ENCODE data around the gene RNF43.
"Not testable (repeated sequence)": the region's sequence is repeated elsewhere in the genome, so short reads cannot be mapped to it uniquely, and the experiment has no call there.

RNF43 gene

DNA sequence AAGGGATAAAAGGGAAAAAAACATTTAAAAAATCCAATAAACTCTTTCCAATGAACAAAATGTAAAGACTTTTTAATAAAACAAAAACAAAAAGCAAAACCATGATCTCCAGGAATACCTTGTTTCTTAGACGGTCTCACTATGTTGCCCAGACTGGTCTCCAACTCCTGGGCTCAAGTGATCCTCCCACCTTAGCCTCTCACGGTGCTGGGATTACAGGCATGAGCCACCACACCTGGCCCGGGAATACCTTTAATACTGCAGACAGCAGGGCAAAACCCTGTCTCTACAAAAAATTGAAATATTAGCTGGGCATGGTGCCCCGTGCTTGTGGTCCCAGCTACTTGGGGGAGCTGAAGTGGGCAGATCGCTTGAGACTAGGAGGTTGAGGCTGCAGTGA, 7.9 kb downstream of the RNF43 start:
- no peak for DNase-seq (ENCODE audit: low spot score)

DNA sequence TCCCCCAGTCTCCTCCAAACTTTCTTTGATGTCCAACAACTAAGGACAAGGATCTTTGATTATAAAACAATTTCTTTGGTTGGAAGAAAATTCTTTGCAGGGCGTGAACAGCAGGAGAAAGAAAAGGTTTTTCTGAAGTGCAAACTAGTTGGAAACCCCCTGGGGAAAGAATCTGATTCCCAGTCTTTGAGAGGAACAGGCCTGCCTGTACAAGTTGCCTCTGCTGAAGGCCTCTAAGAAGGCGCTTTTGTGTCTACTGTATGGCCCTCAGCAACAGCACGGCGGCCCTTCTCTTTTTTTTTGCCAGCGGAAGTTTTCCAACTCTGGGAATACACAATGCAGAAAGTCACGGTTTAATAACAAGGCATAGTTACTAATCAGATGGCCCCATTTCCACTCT, 14.0 kb downstream of the RNF43 start:
- no peak for DNase-seq (ENCODE audit: low spot score)

DNA sequence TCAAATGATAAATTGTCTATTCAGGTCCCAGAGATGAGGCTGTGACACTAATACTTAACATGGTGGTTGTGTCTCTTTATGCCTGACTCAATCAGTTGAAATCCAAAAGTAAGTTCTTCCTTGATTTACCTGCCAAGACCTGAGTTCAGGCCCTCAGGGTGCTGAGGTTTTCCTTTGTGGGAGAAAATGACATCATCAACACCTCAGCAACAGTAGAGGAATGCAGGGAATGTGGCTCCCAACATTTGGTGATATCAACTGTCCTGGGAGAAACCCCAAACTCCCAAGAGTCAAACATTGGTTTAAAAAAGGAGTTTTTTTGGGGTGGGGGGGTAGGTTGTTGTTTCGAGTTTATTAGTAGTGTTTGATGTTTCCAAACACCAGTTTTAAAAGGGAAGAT, 14.7 kb downstream of the RNF43 start:
- peak; percentile 57 for DNase-seq (ENCODE audit: low spot score)

DNA sequence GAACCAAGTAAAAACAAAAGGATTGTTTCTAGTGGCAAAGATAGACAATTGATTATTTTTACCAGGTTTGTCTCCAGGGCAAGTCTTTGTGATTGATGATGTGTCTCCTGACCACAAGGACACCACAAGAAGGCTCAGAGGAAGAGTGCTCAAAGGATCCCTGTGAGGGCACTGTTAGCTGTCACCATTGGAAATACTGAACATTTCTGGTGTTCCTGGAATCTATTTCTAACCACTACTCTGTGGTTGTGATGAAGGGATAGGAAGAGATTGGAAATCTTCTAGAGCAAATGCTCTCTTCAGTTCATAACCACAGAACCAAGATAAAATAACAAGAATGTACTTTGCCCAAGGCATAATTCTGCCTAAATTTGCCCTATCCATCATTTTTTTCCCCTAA, 15.3 kb downstream of the RNF43 start:
- peak; percentile 81 for DNase-seq (ENCODE audit: low spot score)

DNA sequence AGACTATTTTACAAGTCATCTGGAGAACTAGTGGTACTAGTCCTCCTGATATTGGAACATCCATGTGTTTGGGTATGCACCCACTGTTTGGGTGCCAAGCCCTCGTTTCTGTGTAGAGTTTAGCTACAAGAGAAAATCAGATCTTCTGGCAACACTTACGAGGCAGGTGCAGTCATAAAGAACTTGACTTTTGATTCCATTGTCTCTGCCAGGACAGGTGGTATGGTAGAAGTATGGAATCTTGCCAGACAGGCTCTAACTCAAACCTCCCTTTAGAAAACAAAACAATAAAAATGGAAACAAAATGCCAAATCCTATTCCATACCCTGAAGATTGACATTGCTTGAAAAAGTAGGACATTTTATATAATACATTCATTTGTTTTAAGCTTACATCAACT, 16.0 kb downstream of the RNF43 start:
- DNase-seq (ENCODE audit: low spot score) = no peak

DNA sequence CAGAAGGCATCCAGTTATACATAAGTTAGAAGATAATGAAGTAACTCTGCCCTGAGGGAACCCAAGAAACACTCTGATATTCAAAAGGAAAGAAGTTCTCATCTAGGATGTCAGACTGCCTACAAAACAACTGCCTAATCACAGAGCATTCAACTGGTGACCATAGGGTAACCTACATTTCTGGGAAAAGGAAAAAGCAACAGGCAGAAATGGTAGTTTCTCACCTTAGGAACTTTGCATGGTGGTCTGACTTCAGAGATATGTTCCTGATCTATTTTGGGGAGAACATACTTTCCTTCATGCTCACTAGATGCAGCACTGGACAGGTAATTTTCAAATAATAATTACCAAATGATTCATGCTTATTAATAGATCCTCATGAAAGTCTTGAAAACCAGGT, 16.5 kb downstream of the RNF43 start:
- no peak for DNase-seq (ENCODE audit: low spot score)

DNA sequence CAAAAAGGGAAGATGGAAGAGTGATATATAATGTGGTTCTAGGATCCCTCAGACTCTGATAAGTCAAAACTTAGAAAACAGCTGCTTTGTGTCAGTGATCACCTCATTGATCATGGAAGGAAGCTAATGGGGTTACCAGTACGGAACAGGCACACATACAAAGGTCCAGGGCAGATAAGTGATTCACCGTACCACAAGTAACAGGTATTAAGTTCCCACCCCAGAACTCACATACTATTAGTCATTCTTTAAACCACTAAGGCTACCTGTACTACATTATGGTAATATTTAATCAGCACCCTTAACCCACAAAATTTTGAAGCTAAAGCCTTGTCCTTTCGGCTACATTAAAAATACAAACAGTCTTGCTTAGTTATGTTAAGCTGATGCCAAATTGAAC, 17.4 kb downstream of the RNF43 start:
- peak; percentile 79 for DNase-seq (ENCODE audit: low spot score)

DNA sequence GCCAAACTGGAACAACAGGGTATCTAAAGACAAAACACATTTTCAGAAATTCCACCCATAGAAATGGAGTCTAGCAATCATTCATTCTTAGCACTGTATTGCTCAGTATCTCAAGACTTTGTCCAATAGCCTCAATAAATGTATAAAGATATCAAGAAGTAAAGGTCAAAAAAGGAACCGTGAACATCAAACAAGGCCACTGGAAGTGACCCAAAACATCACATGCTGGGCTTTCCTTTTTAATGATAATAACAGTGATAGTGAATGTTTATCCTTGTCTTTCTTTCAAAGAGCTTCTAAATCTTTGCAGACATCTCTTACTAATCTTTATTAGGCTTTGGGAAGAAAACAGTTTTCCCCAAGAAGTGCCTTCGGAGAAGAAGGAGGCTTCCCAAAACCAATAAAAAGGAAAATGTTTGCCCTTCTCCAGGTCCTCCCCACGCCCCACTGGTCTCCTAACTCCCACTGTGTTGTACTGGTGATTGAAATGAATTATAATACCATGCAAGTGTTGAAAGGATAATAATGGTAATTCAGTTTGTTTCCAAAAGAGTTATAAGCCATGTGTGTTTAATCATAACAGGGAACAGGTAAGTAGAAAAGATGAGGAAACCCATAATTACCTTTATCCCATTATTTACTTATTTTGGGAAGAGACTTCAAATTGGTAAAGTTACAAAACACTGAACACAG, 18.6 kb downstream of the RNF43 start:
- DNase-seq (ENCODE audit: low spot score) = no peak

DNA sequence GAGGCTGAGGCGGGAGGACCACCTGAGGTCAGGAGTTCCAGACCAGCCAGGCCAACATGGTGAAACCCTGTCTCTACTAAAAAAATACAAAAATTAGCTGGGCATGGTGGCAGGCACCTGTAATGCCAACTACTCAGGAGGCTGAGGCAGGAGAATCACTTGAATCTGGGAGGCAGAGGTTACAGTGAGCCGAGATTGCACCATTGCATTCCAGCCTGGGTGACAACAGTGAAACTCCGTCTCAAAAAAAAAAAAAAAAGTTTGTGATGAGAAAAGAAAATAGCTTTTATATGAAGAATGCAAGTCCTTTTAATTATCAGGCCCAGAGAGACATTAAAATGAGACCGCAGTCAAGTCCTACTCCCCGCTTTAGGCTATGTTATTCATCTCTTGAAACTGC, 19.9 kb downstream of the RNF43 start:
- not testable (repeated sequence) for DNase-seq (ENCODE audit: low spot score)

DNA sequence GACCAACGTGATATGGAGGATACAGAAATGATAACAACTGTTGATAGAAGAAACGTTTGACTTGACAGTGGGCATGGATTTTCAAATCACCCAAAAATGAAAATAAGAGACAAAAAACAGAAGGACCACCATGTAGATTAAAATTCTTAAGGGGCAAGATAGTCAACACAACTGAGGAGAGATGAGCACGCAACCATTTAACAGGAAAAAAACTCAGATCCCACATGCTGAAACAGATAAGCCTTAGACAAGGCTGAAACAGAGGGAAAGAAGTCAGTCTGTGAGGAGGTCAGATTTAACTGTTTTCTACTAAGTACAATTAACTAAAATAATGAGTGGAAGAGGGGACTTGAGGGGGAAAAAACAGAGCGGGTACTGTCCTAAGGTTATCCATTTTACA, 21.2 kb downstream of the RNF43 start:
- no peak for DNase-seq (ENCODE audit: low spot score)

DNA sequence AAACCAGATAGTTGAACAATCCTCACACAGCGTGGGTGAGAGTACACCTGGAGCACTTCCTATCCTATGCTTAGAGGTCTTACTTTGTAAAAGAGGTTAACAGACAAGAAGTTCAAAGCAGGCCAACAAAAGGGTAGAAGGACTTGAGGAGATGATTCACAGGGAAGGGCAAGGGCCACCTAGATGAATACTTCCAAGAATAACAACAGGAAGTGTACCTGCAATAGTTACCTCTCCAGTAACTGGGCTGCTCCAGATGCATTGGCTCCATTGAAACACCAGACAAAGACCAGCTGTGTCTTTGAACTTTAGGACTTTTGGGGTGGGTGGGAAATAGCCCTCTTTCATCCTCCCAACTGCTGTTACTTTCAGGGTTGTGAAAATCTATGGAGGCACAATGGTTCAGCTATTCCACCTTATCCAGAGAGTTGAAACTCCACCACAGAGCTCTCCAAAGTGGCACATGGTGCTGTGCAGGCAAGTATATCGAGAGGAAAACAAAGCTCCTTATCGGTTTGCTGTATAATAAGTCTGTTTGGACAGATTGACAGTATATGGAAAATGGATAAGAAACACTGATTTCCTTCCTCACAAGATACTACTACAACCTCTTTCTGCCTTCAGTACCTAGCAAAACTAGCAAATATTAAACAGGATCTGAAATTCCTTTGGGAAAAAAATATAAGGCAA, 22.7 kb downstream of the RNF43 start:
- DNase-seq (ENCODE audit: low spot score) = peak; percentile 89

DNA sequence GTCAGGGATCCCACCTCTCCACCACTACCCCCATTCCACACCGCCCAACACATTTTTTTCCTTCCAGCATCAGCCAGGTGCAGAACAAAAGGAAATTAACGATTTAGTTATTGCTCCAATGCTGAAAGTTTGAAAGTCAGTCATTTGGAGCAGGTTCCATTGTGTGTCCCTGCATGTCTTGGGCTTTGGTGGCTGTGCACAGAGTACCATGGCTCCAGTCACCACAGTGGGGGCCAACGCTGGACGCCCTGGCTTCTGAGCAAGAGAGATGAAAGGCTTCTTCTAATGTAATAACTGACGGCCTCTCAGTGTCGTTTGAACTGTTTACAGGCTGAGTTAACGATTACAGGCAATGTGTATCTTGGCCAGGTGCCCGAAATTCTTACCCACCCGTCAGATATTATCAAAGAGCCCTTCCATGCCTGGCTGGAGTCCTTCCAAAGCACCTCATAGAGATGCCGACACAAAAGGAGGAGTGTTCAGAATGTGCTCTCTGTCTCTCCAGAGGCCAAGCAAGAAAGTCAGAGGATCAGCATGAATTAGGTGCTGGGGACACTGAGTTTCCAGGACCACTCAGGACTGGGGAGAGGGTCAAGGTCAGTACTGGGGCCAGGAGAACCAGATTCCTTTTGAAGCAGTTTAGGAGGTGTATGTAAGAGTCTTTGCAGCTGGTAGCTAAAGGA, 25.9 kb downstream of the RNF43 start:
- peak; percentile 99 for DNase-seq (ENCODE audit: low spot score)

DNA sequence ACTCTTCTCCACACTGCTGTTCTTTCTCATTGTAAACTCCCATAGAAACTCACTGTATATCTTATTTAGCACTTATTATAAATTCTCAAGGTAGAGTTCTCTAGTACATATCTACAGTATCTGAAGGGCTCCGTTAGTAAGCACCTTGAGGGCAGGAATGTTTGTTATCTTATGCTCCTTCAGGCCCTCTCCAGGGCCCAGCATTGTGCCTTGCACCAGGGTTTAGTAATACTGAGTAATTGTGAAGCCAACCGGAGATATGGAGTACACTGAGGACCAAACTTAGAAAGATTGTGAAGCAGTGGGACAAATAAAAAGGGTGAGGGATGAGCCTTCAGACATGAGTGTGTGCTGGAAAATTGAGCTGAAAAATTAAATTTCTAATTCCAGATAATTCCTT, 26.4 kb downstream of the RNF43 start:
- DNase-seq (ENCODE audit: low spot score) = no peak

DNA sequence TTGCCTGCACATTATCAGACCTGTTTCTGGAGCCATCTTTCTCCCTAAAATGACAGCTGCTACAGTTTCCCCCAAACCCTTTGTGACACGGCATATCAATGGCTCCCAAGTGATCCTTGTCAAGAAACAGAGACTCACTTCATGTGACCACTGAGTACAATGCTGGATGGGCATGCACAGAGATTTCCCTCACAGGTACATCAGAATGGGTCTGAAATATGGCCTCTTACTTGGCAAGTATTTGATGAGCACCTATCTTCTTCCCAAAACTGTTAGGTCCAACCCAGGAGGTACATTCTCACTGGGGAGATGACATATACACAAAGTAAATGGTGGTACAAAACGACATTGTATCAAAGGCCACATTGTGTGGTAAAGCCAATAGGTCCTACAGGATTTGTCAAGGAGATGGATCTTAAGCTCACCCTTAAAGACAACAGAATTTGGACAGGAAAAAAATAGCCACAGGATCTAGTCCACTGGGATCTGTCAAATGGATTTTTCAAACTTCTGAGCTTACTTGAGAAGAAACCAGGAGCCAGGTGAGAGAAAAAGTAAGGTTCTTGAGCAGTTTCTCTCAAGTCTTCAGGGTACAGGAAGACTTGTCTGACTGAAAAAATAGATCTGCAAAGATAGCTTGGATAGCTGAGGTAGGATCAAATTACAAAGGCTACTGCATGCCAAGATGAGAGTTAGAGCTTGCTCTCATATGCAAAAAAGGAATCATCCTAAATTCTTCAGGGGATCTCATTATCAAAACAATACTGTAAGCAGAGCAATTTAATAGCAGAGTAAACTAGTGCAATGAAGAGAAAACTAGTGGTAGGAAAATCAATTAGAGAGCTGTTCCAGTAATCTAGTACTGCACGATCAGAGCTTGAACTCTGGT, 28.8 kb downstream of the RNF43 start:
- no peak for DNase-seq (ENCODE audit: low spot score)

DNA sequence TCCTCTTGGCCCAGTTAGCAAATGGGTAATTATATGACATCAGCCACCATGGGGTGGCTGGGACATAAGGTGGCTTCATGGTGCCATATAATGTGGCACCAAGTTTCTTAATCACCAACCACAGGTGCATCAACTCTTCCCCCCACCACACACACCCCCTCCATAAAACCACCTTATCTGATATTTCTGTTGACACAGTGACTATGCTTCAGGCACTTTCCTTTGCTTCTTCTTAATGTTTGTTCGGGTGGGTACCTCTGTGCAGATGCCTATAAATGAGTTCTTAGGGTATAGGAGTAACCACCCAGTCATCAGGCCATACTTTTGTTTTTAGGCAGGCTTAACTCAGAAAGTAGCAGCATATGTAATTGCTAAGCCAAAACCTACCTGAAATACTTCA, 29.5 kb downstream of the RNF43 start:
- DNase-seq (ENCODE audit: low spot score) = peak; percentile 81

DNA sequence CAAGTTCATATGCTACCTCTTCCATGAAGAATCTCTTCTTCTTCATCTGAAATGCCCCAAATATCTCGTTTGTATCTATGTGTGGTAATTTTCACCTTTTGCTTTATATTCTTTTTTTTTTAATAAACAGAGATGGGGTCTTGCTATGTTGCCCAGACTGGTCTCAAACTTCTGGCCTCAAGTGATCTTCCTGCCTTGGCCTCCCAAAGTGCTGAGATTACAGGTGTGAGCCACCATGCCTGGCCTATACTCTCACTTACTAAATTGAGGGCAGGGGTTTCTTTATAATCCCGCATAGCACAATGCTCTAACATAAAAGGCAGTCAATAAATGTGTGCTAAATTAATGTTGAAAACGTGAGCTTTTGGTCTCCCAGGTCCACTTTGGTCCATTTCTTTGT, 30.6 kb downstream of the RNF43 start:
- DNase-seq (ENCODE audit: low spot score) = no peak

DNA sequence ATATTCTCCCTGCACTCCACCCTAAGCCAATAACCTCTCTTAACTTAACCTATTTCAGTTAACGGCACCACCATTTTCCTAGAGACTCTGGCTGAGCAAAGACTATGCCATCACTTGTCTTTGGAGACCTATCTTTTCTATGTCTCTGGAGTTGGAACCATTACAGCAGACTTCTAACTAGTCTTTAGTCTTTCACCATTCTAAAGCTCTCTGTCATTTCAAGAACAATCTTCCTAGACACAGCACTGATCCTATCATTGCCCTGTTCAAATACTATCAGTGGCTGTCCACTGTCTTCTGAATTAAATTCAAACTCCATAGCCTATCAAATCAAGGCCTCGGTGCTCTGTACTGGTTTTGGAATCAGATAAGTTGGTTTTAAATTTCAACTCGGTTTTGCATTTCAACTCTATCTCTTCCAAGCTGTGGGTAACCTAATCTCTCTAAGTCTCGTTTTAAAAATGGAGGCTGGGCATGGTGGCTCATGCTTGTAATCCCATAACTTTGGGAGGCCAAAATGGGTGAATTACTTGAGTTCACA, 31.9 kb downstream of the RNF43 start:
- DNase-seq (ENCODE audit: low spot score) = no peak

DNA sequence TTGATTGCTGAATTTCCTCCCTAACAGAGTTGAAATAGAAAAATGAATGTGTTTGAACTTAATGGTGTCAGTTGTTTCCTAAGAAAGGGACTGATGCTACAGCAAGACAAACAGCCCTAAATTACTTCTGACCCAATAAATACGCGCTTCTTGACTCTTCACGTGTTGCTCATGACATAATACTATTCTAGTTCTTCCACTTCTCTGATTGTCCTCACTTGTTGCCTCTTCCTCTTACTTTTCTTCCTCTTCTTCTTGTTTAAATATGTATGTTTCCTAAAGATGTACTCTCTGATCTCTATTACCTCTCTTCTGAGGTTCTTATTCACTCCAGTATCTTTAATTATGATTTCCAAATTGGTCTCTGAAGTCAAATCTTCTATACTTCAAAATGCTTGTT, 32.4 kb downstream of the RNF43 start:
- no peak for DNase-seq (ENCODE audit: low spot score)

DNA sequence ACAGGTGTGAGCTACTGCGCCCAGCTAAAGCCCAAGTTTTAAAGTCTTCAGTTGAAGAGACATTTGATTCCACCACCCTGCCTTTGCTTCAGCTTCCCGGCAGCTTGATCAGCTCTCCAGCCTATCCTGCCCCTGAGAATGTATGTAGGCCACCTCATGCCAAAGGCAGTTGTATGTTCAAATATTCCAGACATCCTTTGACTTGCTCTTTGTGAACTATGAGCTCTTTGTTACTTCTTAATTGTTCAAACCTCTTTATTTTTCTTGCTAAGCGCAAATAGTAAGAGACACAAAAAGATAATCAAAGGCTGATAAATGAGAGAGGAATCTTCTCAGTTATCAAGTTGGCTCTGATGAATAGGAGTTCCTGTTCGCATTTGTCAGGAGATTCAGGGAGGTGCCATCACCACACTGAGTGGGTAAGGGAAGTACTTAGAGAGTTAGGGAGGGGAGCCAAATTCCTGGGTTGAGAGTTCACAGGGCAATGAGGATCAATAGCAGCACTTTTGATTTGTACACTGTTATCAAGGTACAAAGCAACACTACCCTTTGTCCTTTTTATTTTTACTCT, 33.4 kb downstream of the RNF43 start:
- DNase-seq (ENCODE audit: low spot score) = peak; percentile 55

DNA sequence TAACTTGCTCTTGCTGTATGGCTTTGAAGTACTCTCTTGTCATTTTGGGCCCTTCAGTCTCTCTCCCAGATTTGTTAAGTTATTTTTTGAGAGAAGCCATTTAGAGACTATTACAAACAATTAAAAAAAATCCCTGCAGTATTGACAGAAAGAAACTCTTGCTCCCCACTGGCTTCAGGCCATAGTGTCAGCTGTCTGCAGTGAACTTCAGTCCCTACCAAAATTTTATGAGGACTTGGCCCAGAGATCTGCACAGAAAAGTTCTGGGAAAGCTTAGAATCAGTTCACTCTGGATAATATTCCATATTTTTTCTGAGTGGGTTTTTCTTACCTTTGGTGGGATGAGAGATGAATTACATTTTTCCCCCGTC, 34.5 kb downstream of the RNF43 start:
- no peak for DNase-seq (ENCODE audit: low spot score)

DNA sequence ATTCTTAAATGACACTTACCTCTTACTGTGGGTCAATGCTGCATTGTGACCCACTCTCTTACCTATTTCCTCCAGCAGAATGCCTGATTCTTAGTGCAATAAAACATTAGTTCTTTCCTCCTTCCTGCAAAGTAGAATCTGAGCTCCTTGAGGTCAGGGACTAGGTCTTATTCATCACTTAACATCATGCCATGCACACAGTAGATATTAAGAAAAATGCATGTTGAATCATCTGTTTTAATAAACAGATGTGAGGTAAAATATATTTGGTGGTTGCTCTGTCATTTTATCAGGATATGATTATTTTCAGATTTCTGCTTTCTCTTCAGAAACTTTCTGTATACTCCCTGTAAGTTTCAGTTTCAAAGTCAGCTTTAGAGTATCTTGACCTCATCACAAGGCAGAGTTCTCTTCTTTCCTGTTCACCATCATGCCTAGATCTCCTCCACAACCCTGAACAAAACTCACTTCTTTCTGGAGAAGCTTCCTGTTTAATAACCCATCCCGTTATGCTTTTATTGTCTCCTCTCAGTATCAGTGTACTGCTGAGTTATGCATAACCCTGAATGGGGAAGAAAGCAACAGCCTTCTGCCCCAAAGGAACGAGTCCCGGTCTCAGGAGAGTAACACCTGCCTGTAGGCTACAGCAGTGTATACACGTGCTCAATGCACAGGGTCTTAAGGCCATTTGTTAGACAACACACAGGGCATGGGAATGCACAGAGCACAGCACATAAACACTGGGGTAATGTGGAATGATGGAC, 35.0 kb downstream of the RNF43 start:
- no peak for DNase-seq (ENCODE audit: low spot score)
